SH-SY5Y (cell line): ENCODE measurements around the gene AFTPH.

Experiments
- GATA2 ChIP-seq: IDR thresholded peaks from 2 replicates; pipeline ENCODE4 v1.6.1; 2011; ENCODE audit warnings: mild to moderate bottlenecking, low read depth, low read length
- GATA3 ChIP-seq: IDR thresholded peaks from 2 replicates; pipeline ENCODE4 v1.6.1; 2011; ENCODE audit warnings: low read depth, mild to moderate bottlenecking, low read length, moderate library complexity

DNA sequence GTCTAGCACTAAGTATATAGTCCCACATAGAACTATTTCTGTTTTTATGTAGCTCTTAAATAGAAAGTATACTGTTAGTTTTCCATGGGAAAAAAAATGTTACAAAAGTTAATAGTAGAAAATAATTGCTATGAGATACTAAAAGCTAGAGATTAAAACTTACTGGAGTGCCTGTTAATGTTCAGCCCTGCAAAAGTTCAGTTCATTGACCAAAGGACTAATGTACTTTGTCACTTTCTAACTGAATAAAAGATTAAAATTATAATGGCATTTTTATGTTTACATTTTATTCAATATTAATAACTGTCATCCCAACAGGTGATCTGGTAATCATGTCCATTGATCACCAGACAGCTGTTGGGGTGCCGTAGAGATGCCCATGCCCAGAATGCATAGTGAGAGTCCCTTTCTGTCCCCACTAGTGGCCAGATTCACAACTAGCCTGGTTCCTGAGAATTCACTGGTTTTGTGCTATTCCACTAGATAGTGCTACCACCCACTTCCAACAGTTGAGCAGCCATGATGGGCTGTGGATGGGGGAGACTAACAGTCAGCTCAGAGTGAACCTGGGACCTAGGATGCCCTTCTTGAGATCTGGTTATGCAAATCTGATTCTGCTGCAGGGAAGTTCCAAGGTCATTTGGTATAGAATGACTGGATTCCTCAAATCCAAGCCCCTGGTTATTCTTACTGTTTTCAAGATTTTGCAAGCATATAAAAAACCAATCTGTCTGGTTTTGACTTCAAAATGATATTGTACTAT lies 57.8 kb downstream of the AFTPH start:
- TF ChIP-seq GATA3 (no peak), GATA2 (no peak)
